ENCODE data around the gene FRAS1.

- TF ChIP-seq POLR2AphosphoS5 (IDR thresholded peaks at IDR 0.05; ENCODE audit: borderline replicate concordance, low read depth, low read length): no peak
- no peak for TF ChIP-seq EZH2 (IDR thresholded peaks at IDR 0.05)
- no peak for TF ChIP-seq FOXP2 (optimal IDR thresholded peaks at IDR 0.05; ENCODE audit: control extremely low read depth, extremely low read length, insufficient read depth)
These were observed 169.2 kb downstream of the FRAS1 start for GRCh38 chr4:78226279-78226678.
